Stimulated activated CD4-positive, alpha-beta T cell treated with anti-CD3 and anti-CD28 coated beads, Interleukin-4, amount 100 ng/mL, for 1 hour (primary cell): ENCODE measurements around the gene SERPIND1.
"Not testable (repeated sequence)": the region's sequence is repeated elsewhere in the genome, so short reads cannot be mapped to it uniquely, and the experiment has no call there.

Experiments
- DNase-seq: peaks from one replicate; pipeline ENCODE4 v3.0.0-alpha.2; 2020

Gene SERPIND1

GRCh38 chr22:20818471-20818870, 44.6 kb downstream of the SERPIND1 start:
- DNase-seq: no peak

GRCh38 chr22:20819471-20819870, 45.6 kb downstream of the SERPIND1 start:
- DNase-seq: no peak

- not testable (repeated sequence) for DNase-seq
These were observed 47.9 kb downstream of the SERPIND1 start for GRCh38 chr22:20821717-20822239.

- DNase-seq: no peak
These were observed 48.3 kb downstream of the SERPIND1 start for GRCh38 chr22:20822240-20822639.

- DNase-seq: no peak
These were observed 49.4 kb downstream of the SERPIND1 start for GRCh38 chr22:20823264-20823663.

GRCh38 chr22:20825216-20825615, 51.3 kb downstream of the SERPIND1 start:
- not testable (repeated sequence) for DNase-seq

- DNase-seq: no peak
These were observed 51.7 kb downstream of the SERPIND1 start for GRCh38 chr22:20825624-20826023.

GRCh38 chr22:20826373-20827152, 52.6 kb downstream of the SERPIND1 start:
- not testable (repeated sequence) for DNase-seq

- DNase-seq: no peak
These were observed 55.7 kb downstream of the SERPIND1 start for GRCh38 chr22:20829491-20830134.

- DNase-seq: no peak
These were observed 59.3 kb downstream of the SERPIND1 start for GRCh38 chr22:20833225-20833665.

- no peak for DNase-seq
These were observed 60.3 kb downstream of the SERPIND1 start for GRCh38 chr22:20834206-20834605.

- no peak for DNase-seq
These were observed 60.8 kb downstream of the SERPIND1 start for GRCh38 chr22:20834725-20835124.
